IMR-90 (cell line): Measurements from ENCODE around the gene FAM110D. TPM values are rescaled to one million over a fixed set of nuclear protein-coding genes. Genes with fewer than 3 reads are reported as not detected.

Source experiments
- ATAC-seq: fragments of 200-7000 bp; cut with Tn5 transposase; 2 replicates; pipeline ENCODE4 v1.9.1; 2020; ENCODE audit warnings: low read depth, mild to moderate bottlenecking, moderate library complexity
- BruUV-seq: library from RNA; stranded (reverse); fragments of 400-500 nt; replicated peaks from 2 replicates; lab custom pipeline; 2021; lab: Mats Ljungman, UMichigan
- CTCF ChIA-PET: fragments of 300-600 bp; formaldehyde crosslinking; extraction: SDS; loops from one replicate; lab custom pipeline; 2021; ENCODE audit warnings: antibody characterized with exemption; lab: Yijun Ruan, JAX
- POLR2A ChIA-PET: fragments of 300-600 bp; sonication (Branson Sonifier 250); formaldehyde crosslinking; loops from one replicate; lab custom pipeline; 2022; ENCODE audit warnings: antibody characterized with exemption; ENCODE audit not compliant: unreplicated experiment; lab: Charles Lee
- DNase-seq: peaks from one replicate; pipeline ENCODE4 v3.0.0; 2013
- H2AFZ ChIP-seq: replicated peaks from 2 replicates; pipeline ENCODE3; 2013; ENCODE audit warnings: low read length, mild to moderate bottlenecking; ENCODE audit not compliant: poor library complexity
- H2AK5ac ChIP-seq: 2 replicates; pipeline ENCODE4 v1.6.1; 2013; ENCODE audit warnings: low read depth, low read length, inconsistent platforms
- H2AK9ac ChIP-seq: replicated peaks from 2 replicates; pipeline ENCODE3; 2013; ENCODE audit warnings: mild to moderate bottlenecking, low read depth, low read length, moderate library complexity; ENCODE audit not compliant: poor library complexity
- H2BK120ac ChIP-seq: 2 replicates; pipeline ENCODE4 v1.6.1; 2013; ENCODE audit warnings: low read depth, low read length, inconsistent platforms
- H2BK15ac ChIP-seq: 3 replicates; pipeline ENCODE4 v1.6.1; 2013; ENCODE audit warnings: low read depth, low read length, inconsistent platforms
- H2BK20ac ChIP-seq: 2 replicates; pipeline ENCODE4 v1.6.1; 2013; ENCODE audit warnings: low read depth, mild to moderate bottlenecking, inconsistent platforms, low read length, moderate library complexity
- H2BK5ac ChIP-seq: 2 replicates; pipeline ENCODE4 v1.6.1; 2013; ENCODE audit warnings: mild to moderate bottlenecking, low read depth, low read length, inconsistent platforms; ENCODE audit not compliant: poor library complexity, severe bottlenecking
- H3K14ac ChIP-seq: replicated peaks from 2 replicates; pipeline ENCODE4 v1.6.1; 2013; ENCODE audit warnings: low read depth, low read length, inconsistent platforms
- H3K18ac ChIP-seq: 2 replicates; pipeline ENCODE4 v1.6.1; 2013; ENCODE audit warnings: low read depth, low read length, control low read depth
- H3K23ac ChIP-seq: 2 replicates; pipeline ENCODE4 v1.6.1; 2013; ENCODE audit warnings: low read depth, low read length, inconsistent platforms
- H3K27ac ChIP-seq: 2 replicates; pipeline ENCODE4 v1.5.1; 2013; ENCODE audit warnings: mild to moderate bottlenecking, control low read depth, low read length; ENCODE audit not compliant: insufficient read depth
- H3K27me3 ChIP-seq: 2 replicates; pipeline ENCODE4 v1.6.1; 2013; ENCODE audit warnings: low read length; ENCODE audit not compliant: control insufficient read depth, insufficient read depth
- H3K36me3 ChIP-seq: 2 replicates; pipeline ENCODE4 v1.6.1; 2013; ENCODE audit warnings: low read length, mixed read lengths; ENCODE audit not compliant: control insufficient read depth, insufficient read depth
- H3K4ac ChIP-seq: 2 replicates; pipeline ENCODE4 v1.6.1; 2013; ENCODE audit warnings: low read depth, low read length, inconsistent platforms
- H3K4me1 ChIP-seq: 2 replicates; pipeline ENCODE4 v1.6.1; 2013; ENCODE audit warnings: low read length, mixed read lengths; ENCODE audit not compliant: control insufficient read depth, insufficient read depth
- H3K4me2 ChIP-seq: 2 replicates; pipeline ENCODE4 v1.6.1; 2013; ENCODE audit warnings: low read depth, mild to moderate bottlenecking, control low read depth, low read length, moderate library complexity
- H3K4me3 ChIP-seq: 2 replicates; pipeline ENCODE4 v1.5.1; 2013; ENCODE audit warnings: low read depth, mild to moderate bottlenecking, control low read depth, low read length, moderate library complexity; ENCODE audit not compliant: insufficient read depth
- H3K56ac ChIP-seq: 2 replicates; pipeline ENCODE4 v1.6.1; 2013; ENCODE audit warnings: low read length, inconsistent platforms; ENCODE audit not compliant: insufficient read depth; ENCODE audit errors: extremely low read depth
- H3K79me1 ChIP-seq, 2 experiments: 2 replicates each; pipeline ENCODE4 v1.6.1; 2013; ENCODE audit warnings: low read length in 2 of 2, inconsistent platforms in 1 of 2, low read depth in 1 of 2
- H3K9ac ChIP-seq: 2 replicates; pipeline ENCODE4 v1.6.1; 2013; ENCODE audit warnings: low read depth, low read length, control low read depth
- H3K9me1 ChIP-seq: 2 replicates; pipeline ENCODE4 v1.6.1; 2013; ENCODE audit warnings: low read length, inconsistent platforms; ENCODE audit not compliant: insufficient read depth
- H3K9me3 ChIP-seq: 2 replicates; pipeline ENCODE4 v1.6.1; 2013; ENCODE audit warnings: low read length; ENCODE audit not compliant: control insufficient read depth, insufficient read depth
- H4K20me1 ChIP-seq: 2 replicates; pipeline ENCODE4 v1.6.1; 2013; ENCODE audit warnings: low read length, inconsistent platforms; ENCODE audit not compliant: insufficient read depth
- H4K5ac ChIP-seq: 2 replicates; pipeline ENCODE4 v1.6.1; 2013; ENCODE audit warnings: mild to moderate bottlenecking, low read depth, low read length, control low read depth
- H4K8ac ChIP-seq, 2 experiments: 2 replicates each; pipeline ENCODE4 v1.6.1; 2013; ENCODE audit warnings: low read depth in 2 of 2, low read length in 2 of 2, control low read depth in 1 of 2, inconsistent platforms in 1 of 2
- H4K91ac ChIP-seq: 2 replicates; pipeline ENCODE4 v1.6.1; 2013; ENCODE audit warnings: low read depth, low read length, inconsistent platforms; ENCODE audit not compliant: insufficient read depth
- WGBS, 2 experiments: methylation state at CpG; one replicate each; pipeline versions ENCODE4 v1.1.5 to v1.1.7; 2013; ENCODE audit warnings: missing lambda C conversion rate in 2 of 2; ENCODE audit not compliant: insufficient read length in 1 of 2; ENCODE audit errors: extremely low coverage in 2 of 2; 5-methylcytosine and 5-hydroxymethylcytosine counted together
- dilution Hi-C: fragments of 300-500 bp; cut with HindIII; formaldehyde crosslinking; loops from one replicate; pipeline ENCODE4 v1.14.3; 2018; ENCODE audit warnings: low sequenced_read_pairs; ENCODE audit not compliant: unreplicated experiment
- in situ Hi-C: fragments of 300-500 bp; cut with MboI; formaldehyde crosslinking; loops from 3 replicates; pipeline ENCODE4 v1.14.3; 2019; ENCODE audit warnings: low sequenced_read_pairs, inconsistent platforms, mixed read lengths
- intact Hi-C: fragments of 100-400 bp; cut with micrococcal nuclease; formaldehyde crosslinking; loops from 2 replicates; pipeline ENCODE4 v1.10.0; 2022
- polyA plus RNA-seq, 3 experiments: library from polyadenylated mRNA; depleted of rRNA; stranded (reverse); fragments of >200 nt; gene quantifications; 2 replicates each; pipeline ENCODE4 v1.2.3, GENCODE V29; 2012; ENCODE audit warnings: low replicate concordance in 1 of 3
- total RNA-seq: library from RNA; depleted of rRNA; stranded (reverse); fragments of >200 nt; gene quantifications from 2 replicates; pipeline ENCODE4 v1.2.3, GENCODE V29; 2012
- TF ChIP-seq, protein P1 (sequence below): fragments of 150-350 bp; IDR thresholded peaks from 2 replicates; pipeline ENCODE4 v1.6.1; 2016; ENCODE audit warnings: low read depth, mild to moderate bottlenecking, low read length, moderate library complexity, borderline replicate concordance

Gene FAM110D
- total and polyA plus RNA-seq, 2 of the 4 experiments (the other 2 are of a cell fraction) = not detected

DNA sequence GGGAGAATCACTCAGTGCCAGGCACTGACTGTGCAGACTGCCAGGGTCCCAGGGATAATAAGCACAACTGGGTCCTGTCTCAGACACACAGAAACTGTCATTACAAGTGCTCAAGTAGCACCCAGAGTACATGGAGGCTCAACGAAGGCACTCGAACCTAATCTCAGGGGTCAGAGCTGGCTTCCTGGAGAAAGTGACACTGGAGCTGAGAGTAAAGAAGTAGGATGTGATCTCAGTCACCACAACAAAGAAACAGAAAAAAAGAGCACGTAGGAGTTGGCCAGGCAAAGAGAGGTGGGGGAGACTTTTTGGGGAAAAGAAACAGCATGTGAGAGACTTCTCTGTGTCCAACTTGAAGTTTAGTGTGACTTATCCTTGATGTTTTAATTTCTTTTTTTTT is 32.9 kb downstream of the FAM110D start:
- no peak overlapping the region for H3K4me2 ChIP-seq
- no peak overlapping the region for H2BK20ac ChIP-seq
- WGBS, 2 experiments = 0% methylated on average over 1 of the region's 3 CpGs; no CpG with 5 or more reads in 1 of the 2 experiments
- no peak overlapping the region for H2BK120ac ChIP-seq
- H3K9me1 ChIP-seq = no peaks in the 10 kb centered on the region
- H3K4me3 ChIP-seq = no peak overlapping the region
- ChIA-PET CTCF (no interaction called here), POLR2A (no interaction called here)
- no peak overlapping the region for H3K23ac ChIP-seq
- no peak overlapping the region for H2AK5ac ChIP-seq
- no peak overlapping the region for H3K27ac ChIP-seq
- no peak overlapping the region for H3K14ac ChIP-seq
- H2BK5ac ChIP-seq = no peak overlapping the region
- H3K27me3 ChIP-seq = peaks cover 18% of the 10 kb centered on the region
- intact Hi-C loops (no loop called here), dilution Hi-C loops (no loop called here), in situ Hi-C loops (no loop called here)
- no peak for DNase-seq
- H3K79me1 ChIP-seq = no peaks in the 10 kb centered on the region
- H3K4ac ChIP-seq = no peak overlapping the region
- no peak for ATAC-seq
- no peak overlapping the region for H2AFZ ChIP-seq
- H2AK9ac ChIP-seq = no peak overlapping the region
- no peak overlapping the region for H4K91ac ChIP-seq
- no peaks in the 10 kb centered on the region for H4K20me1 ChIP-seq
- TF ChIP-seq, protein P1, sequence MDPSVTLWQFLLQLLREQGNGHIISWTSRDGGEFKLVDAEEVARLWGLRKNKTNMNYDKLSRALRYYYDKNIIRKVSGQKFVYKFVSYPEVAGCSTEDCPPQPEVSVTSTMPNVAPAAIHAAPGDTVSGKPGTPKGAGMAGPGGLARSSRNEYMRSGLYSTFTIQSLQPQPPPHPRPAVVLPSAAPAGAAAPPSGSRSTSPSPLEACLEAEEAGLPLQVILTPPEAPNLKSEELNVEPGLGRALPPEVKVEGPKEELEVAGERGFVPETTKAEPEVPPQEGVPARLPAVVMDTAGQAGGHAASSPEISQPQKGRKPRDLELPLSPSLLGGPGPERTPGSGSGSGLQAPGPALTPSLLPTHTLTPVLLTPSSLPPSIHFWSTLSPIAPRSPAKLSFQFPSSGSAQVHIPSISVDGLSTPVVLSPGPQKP = no peak
- no peak overlapping the region for H3K9ac ChIP-seq
- no peak overlapping the region for H3K18ac ChIP-seq
- H2BK15ac ChIP-seq = no peak overlapping the region
- no TSS peak for BruUV-seq
- no peak overlapping the region for H4K8ac ChIP-seq
- H3K9me3 ChIP-seq = no peaks in the 10 kb centered on the region
- H4K5ac ChIP-seq = no peak overlapping the region
- H3K4me1 ChIP-seq = no peaks in the 10 kb centered on the region
- no peak overlapping the region for H3K56ac ChIP-seq
- no peaks in the 10 kb centered on the region for H3K36me3 ChIP-seq
